HG02798 (cell line): ENCODE measurements around the gene TSKU.
"Not testable (repeated sequence)": the region's sequence is repeated elsewhere in the genome, so short reads cannot be mapped to it uniquely, and the experiment has no call there.

ENCODE experiments used
- ATAC-seq: cut with Tn5 transposase; IDR thresholded peaks from one replicate; pipeline ENCODE4 v1.9.1; 2021; ENCODE audit warnings: mild to moderate bottlenecking; ENCODE audit not compliant: unreplicated experiment, poor library complexity

The TSKU gene

GRCh38 chr11:76787271-76787670, 4.1 kb downstream of the TSKU start:
- no peak for ATAC-seq

- ATAC-seq = no peak
Measured at GRCh38 chr11:76787911-76788596, 4.9 kb downstream of the TSKU start.

GRCh38 chr11:76788661-76789442, 5.7 kb downstream of the TSKU start:
- ATAC-seq = no peak

- ATAC-seq = no peak
Measured at GRCh38 chr11:76789443-76789719, 6.2 kb downstream of the TSKU start.

- ATAC-seq = no peak
Measured at GRCh38 chr11:76790251-76790650, 7.1 kb downstream of the TSKU start.

- ATAC-seq = not testable (repeated sequence)
Measured at GRCh38 chr11:76791002-76791770, 8.0 kb downstream of the TSKU start.

- ATAC-seq = no peak
Measured at GRCh38 chr11:76791861-76792260, 8.7 kb downstream of the TSKU start.

GRCh38 chr11:76792505-76793264, 9.5 kb downstream of the TSKU start:
- ATAC-seq = no peak

- no peak for ATAC-seq
Measured at GRCh38 chr11:76793391-76794291, 10.5 kb downstream of the TSKU start.

GRCh38 chr11:76794371-76795289, 11.5 kb downstream of the TSKU start:
- ATAC-seq = no peak

- no peak for ATAC-seq
Measured at GRCh38 chr11:76795290-76795935, 12.3 kb downstream of the TSKU start.

GRCh38 chr11:76795936-76796441, 12.8 kb downstream of the TSKU start:
- no peak for ATAC-seq

GRCh38 chr11:76796511-76797198, 13.5 kb downstream of the TSKU start:
- no peak for ATAC-seq

- no peak for ATAC-seq
Measured at GRCh38 chr11:76797341-76798201, 14.4 kb downstream of the TSKU start.

GRCh38 chr11:76798202-76798581, 15.0 kb downstream of the TSKU start:
- no peak for ATAC-seq

- ATAC-seq = no peak
Measured at GRCh38 chr11:76798671-76799065, 15.5 kb downstream of the TSKU start.
